Lower lobe of right lung (tissue), 2 donors: ENCODE data around the gene CFAP141. TPM values are rescaled to one million over a fixed set of nuclear protein-coding genes. Genes with fewer than 3 reads are reported as not detected.
"Not testable (repeated sequence)": the region's sequence is repeated elsewhere in the genome, so short reads cannot be mapped to it uniquely, and the experiment has no call there.

Experiments used
- ATAC-seq, 2 donors: fragments of 200-7000 bp; cut with Tn5 transposase; one replicate each; pipeline ENCODE4 v1.9.1; 2020 to 2022; ENCODE audit warnings: mild to moderate bottlenecking in 2 of 2, moderate library complexity in 2 of 2
- DNase-seq: peaks from one replicate; pipeline ENCODE4 v3.0.0-alpha.2; 2020
- H3K27ac ChIP-seq: fragments of 200-600 bp; one replicate; pipeline ENCODE4 v1.8.0; 2022
- H3K27me3 ChIP-seq: fragments of 200-600 bp; one replicate; pipeline ENCODE4 v1.8.0; 2022; ENCODE audit warnings: low read depth
- H3K36me3 ChIP-seq: fragments of 200-600 bp; one replicate; pipeline ENCODE4 v1.8.0; 2022; ENCODE audit warnings: mild to moderate bottlenecking
- H3K4me1 ChIP-seq: fragments of 200-600 bp; one replicate; pipeline ENCODE4 v1.8.0; 2022
- H3K4me3 ChIP-seq: fragments of 200-600 bp; one replicate; pipeline ENCODE4 v1.8.0; 2022; ENCODE audit warnings: mild to moderate bottlenecking
- H3K9me3 ChIP-seq: fragments of 200-600 bp; one replicate; pipeline ENCODE4 v1.8.0; 2022
- CTCF ChIP-seq: fragments of 200-600 bp; IDR thresholded peaks from one replicate; pipeline ENCODE4 v1.8.0; 2022; ENCODE audit warnings: antibody characterized with exemption, mild to moderate bottlenecking
- intact Hi-C: fragments of 100-400 bp; cut with DNase I; formaldehyde crosslinking; loops from one replicate; pipeline ENCODE4 v1.11.0; 2022
- total RNA-seq: library from RNA; stranded (reverse); fragmentation: NEBNext Ultra II Directional; extraction: Animal tissue kit (Norgen Biotek cat#: 25700); gene quantifications from one replicate; pipeline ENCODE4 v1.2.1, GENCODE V29; 2021
- donor health status: DM: no; HTN: yes; CAD: no; lungs with severe emphysema.

Gene CFAP141
- total RNA-seq, 1 donor from 2014 or later = 2.8 TPM

GRCh38 chr1:154207262-154207661 is 1.1 kb upstream of the CFAP141 start:
- ATAC-seq = peak; percentile 74
- H3K4me3 ChIP-seq = no peak overlapping the region
- peaks cover 78% of the 10 kb centered on the region for H3K36me3 ChIP-seq
- DNase-seq = no peak
- intact Hi-C loops = no loop called here
- H3K9me3 ChIP-seq = no peaks in the 10 kb centered on the region
- TF ChIP-seq CTCF = no peak
- H3K27me3 ChIP-seq = no peaks in the 10 kb centered on the region
- no peak overlapping the region for H3K27ac ChIP-seq
- H3K4me1 ChIP-seq = no peaks in the 10 kb centered on the region

- H3K4me1 ChIP-seq, H3K27ac ChIP-seq, intact Hi-C loops, H3K27me3 ChIP-seq, H3K9me3 ChIP-seq, DNase-seq, ATAC-seq, H3K4me3 ChIP-seq: not testable (repeated sequence)
- H3K36me3 ChIP-seq = peaks cover 63% of the 10 kb centered on the region
These were observed 355 bp downstream of the CFAP141 start for GRCh38 chr1:154205778-154206177.

DNA sequence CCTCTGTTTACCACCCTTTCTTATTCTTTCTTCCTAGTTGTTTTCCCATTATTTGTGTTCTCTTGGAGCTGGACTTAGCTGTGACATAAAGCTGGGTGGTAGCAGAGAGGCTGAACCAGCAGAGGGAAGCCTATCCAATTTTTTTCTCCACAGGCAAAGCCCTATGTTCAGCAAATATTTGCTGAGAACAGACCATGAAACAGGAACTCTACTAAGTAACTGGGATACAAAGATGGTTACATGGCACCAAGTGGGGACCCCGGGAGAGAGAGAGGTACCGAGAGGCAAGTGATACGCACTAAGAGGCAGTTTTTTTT is 6.6 kb downstream of the CFAP141 start:
- H3K4me1 ChIP-seq = peaks cover 6% of the 10 kb centered on the region
- intact Hi-C loops = no loop called here
- H3K27ac ChIP-seq = no peak overlapping the region
- H3K36me3 ChIP-seq = peaks cover under 1% of the 10 kb centered on the region
- DNase-seq (no peak), ATAC-seq (no peak)
- no peak for TF ChIP-seq CTCF
- H3K4me3 ChIP-seq = no peak overlapping the region
- H3K27me3 ChIP-seq = no peaks in the 10 kb centered on the region
- no peaks in the 10 kb centered on the region for H3K9me3 ChIP-seq

GRCh38 chr1:154198756-154199562 is 7.2 kb downstream of the CFAP141 start:
- ATAC-seq = peak; percentile 63 to 76
- intact Hi-C loops = no loop called here
- Histone ChIP-seq H3K4me3 (no peak overlapping the region), H3K36me3 (no peaks in the 10 kb centered on the region), H3K9me3 (no peaks in the 10 kb centered on the region), H3K27me3 (no peaks in the 10 kb centered on the region), H3K27ac (no peak overlapping the region), H3K4me1 (peaks cover 6% of the 10 kb centered on the region)
- peak; percentile 59 for TF ChIP-seq CTCF
- DNase-seq = no peak

- H3K4me3 ChIP-seq = no peak overlapping the region
- ATAC-seq (no peak), DNase-seq (no peak)
- no peaks in the 10 kb centered on the region for H3K4me1 ChIP-seq
- no peaks in the 10 kb centered on the region for H3K27me3 ChIP-seq
- no peak for TF ChIP-seq CTCF
- intact Hi-C loops = no loop called here
- no peak overlapping the region for H3K27ac ChIP-seq
- no peaks in the 10 kb centered on the region for H3K36me3 ChIP-seq
- no peaks in the 10 kb centered on the region for H3K9me3 ChIP-seq
These were observed 12.3 kb downstream of the CFAP141 start for GRCh38 chr1:154193821-154194220.

GRCh38 chr1:154192476-154192875 is 13.7 kb downstream of the CFAP141 start:
- no peak for ATAC-seq
- Histone ChIP-seq H3K9me3 (no peaks in the 10 kb centered on the region), H3K4me3 (no peak overlapping the region), H3K4me1 (no peaks in the 10 kb centered on the region), H3K27me3 (no peaks in the 10 kb centered on the region), H3K27ac (no peak overlapping the region), H3K36me3 (no peaks in the 10 kb centered on the region)
- no peak for DNase-seq
- no peak for TF ChIP-seq CTCF
- intact Hi-C loops = no loop called here
